A673 (cell line): ENCODE data around the gene DENND1A. TPM values are rescaled to one million over a fixed set of nuclear protein-coding genes. Genes with fewer than 3 reads are reported as not detected.

Experiments
- BruUV-seq: library from RNA; stranded (reverse); fragments of 400-500 nt; replicated peaks from 2 replicates; lab custom pipeline; 2021; lab: Mats Ljungman, UMichigan
- CTCF ChIA-PET: fragments of 300-600 bp; sonication (Branson Sonifier 250); formaldehyde crosslinking; loops from one replicate; lab custom pipeline; 2022; ENCODE audit warnings: antibody characterized with exemption; lab: Charles Lee
- POLR2A ChIA-PET: fragments of 300-600 bp; sonication (Branson Sonifier 250); formaldehyde crosslinking; loops from one replicate; lab custom pipeline; 2022; ENCODE audit warnings: antibody characterized with exemption; ENCODE audit not compliant: low non-redundant PET; lab: Charles Lee
- DNase-seq: peaks from one replicate; pipeline ENCODE4 v3.0.0-alpha.2; 2015; ENCODE audit warnings: low spot score
- H3K27ac ChIP-seq: fragments of 200-600 bp; sonication (generic); 2 replicates; pipeline ENCODE4 v1.5.1; 2016; ENCODE audit warnings: mixed run types, low read depth, mild to moderate bottlenecking, mixed read lengths, antibody characterized with exemption, low read length; ENCODE audit not compliant: poor library complexity, severe bottlenecking
- H3K27me3 ChIP-seq: fragments of 200-600 bp; sonication (generic); replicated peaks from 2 replicates; pipeline ENCODE4 v1.6.1; 2017; ENCODE audit warnings: mixed run types, low read depth, mild to moderate bottlenecking, mixed read lengths, antibody characterized with exemption, low read length; ENCODE audit not compliant: insufficient read depth, poor library complexity
- H3K36me3 ChIP-seq: fragments of 200-600 bp; sonication (generic); 2 replicates; pipeline ENCODE4 v1.6.1; 2016; ENCODE audit warnings: mixed run types, mild to moderate bottlenecking, mixed read lengths, antibody characterized with exemption, low read length; ENCODE audit not compliant: insufficient read depth, poor library complexity, severe bottlenecking
- H3K4me1 ChIP-seq: fragments of 200-600 bp; sonication (generic); 2 replicates; pipeline ENCODE4 v1.6.1; 2017; ENCODE audit warnings: mixed run types, mild to moderate bottlenecking, mixed read lengths, antibody characterized with exemption, low read length; ENCODE audit not compliant: insufficient read depth, poor library complexity, severe bottlenecking
- H3K4me3 ChIP-seq: fragments of 200-600 bp; sonication (generic); 2 replicates; pipeline ENCODE4 v1.5.1; 2016; ENCODE audit warnings: low read depth, mixed run types, mild to moderate bottlenecking, mixed read lengths, low read length; ENCODE audit not compliant: poor library complexity, severe bottlenecking
- H3K9me3 ChIP-seq: fragments of 200-600 bp; sonication (generic); 2 replicates; pipeline ENCODE4 v1.6.1; 2016; ENCODE audit warnings: mixed run types, low read depth, mild to moderate bottlenecking, mixed read lengths, antibody characterized with exemption, low read length; ENCODE audit not compliant: poor library complexity, severe bottlenecking
- EZH2 ChIP-seq: fragments of 200-600 bp; sonication (generic); IDR thresholded peaks from 2 replicates; pipeline ENCODE4 v1.6.1; 2017; ENCODE audit warnings: borderline replicate concordance, low read depth, mild to moderate bottlenecking, mixed read lengths, antibody characterized with exemption, low read length; ENCODE audit not compliant: poor library complexity, severe bottlenecking
- intact Hi-C: fragments of 100-400 bp; cut with micrococcal nuclease; formaldehyde crosslinking; loops from one replicate; pipeline ENCODE4 v1.10.0; 2022; ENCODE audit not compliant: unreplicated experiment
- total RNA-seq: library from RNA; stranded (reverse); gene quantifications from 2 replicates; pipeline ENCODE4 v1.2.3, GENCODE V29; 2021
- TF ChIP-seq, protein P1 (sequence below): fragments of 300-800, 200-600 bp; sonication (generic); conservative IDR thresholded peaks from 2 replicates; pipeline ENCODE4 v1.5.1; 2017; ENCODE audit warnings: low read depth, mild to moderate bottlenecking, antibody characterized with exemption, low read length, moderate library complexity, mixed read lengths

The DENND1A gene
- total RNA-seq, 1 experiment from 2014 or later, result 12.0 TPM

DNA sequence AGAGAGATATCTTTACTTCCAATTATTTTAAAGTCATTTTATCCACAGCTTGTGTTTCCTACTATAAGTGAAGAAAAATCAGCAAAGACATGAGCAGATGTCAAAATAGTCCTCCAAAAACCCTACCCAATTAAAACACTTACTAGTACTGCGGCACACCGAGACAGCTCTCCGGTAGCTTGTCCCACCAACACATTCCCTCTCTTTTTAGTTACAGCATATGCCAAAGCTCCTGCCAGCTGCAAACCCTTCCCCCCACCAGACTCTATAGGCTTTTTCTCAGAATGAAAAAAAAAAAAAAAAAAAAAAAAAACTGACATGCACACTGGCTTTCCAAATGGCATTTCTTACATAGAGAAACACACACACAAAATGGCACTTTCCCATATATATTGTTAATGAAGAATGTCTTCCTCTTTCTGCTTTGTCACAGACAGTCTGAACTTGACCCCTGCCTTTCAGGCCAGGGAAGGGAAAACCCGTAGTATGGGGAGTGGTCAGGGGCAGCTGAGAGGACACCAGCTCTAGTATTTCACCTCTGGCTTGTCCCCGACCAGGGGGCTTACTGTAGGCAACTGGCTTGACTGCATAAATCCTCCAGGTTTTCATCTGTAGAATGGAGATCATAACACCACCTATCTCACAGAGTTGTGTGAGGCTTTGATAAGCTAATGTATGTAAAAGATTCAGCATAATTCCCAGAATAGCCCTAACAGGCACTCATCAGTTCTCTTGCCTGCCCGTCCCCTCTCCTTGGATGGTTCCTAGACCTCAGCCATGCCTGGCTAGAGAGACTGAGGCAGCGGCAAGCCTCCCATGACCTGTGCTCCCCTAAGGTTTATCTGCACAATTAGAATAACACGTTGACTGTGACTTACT is 340.3 kb downstream of the DENND1A start:
- H3K4me3 ChIP-seq, result no peak overlapping the region
- intact Hi-C loops, result no loop called here
- no peak overlapping the region for H3K27ac ChIP-seq
- CTCF ChIA-PET, result no interaction called here
- H3K27me3 ChIP-seq, result no peaks in the 10 kb centered on the region
- H3K4me1 ChIP-seq, result no peaks in the 10 kb centered on the region
- no TSS peak for BruUV-seq
- TF ChIP-seq EZH2, result no peak
- TF ChIP-seq, protein P1, sequence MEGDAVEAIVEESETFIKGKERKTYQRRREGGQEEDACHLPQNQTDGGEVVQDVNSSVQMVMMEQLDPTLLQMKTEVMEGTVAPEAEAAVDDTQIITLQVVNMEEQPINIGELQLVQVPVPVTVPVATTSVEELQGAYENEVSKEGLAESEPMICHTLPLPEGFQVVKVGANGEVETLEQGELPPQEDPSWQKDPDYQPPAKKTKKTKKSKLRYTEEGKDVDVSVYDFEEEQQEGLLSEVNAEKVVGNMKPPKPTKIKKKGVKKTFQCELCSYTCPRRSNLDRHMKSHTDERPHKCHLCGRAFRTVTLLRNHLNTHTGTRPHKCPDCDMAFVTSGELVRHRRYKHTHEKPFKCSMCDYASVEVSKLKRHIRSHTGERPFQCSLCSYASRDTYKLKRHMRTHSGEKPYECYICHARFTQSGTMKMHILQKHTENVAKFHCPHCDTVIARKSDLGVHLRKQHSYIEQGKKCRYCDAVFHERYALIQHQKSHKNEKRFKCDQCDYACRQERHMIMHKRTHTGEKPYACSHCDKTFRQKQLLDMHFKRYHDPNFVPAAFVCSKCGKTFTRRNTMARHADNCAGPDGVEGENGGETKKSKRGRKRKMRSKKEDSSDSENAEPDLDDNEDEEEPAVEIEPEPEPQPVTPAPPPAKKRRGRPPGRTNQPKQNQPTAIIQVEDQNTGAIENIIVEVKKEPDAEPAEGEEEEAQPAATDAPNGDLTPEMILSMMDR, result no peak
- POLR2A ChIA-PET, result interaction anchor here (0.6 kb wide), 1 partner anchor 213 kb away, joined by 7 read pairs; no protein-coding TSS in a partner anchor
- no peaks in the 10 kb centered on the region for H3K36me3 ChIP-seq
- no peaks in the 10 kb centered on the region for H3K9me3 ChIP-seq
- DNase-seq, result no peak

DNA sequence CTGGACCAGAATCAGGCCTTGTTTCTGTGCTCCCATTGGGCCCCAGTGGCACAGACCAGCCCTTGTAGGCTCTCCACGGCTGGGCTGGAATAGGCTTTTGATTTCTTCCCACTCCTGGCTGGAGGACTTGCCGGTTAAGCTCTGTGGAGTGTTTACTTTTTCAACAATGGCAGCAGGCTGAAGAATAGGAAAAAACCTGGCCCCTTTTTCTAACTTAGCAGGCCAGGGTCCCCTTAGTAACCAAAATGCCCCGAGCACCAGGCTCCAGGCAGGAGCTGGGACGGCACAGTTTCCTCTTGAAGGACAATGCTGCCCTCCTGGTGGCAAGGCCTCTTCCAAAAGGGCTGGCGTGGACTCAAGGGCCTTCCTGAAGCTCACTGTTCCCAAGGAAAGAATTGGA is 343.7 kb downstream of the DENND1A start:
- Histone ChIP-seq H3K4me3 (no peak overlapping the region), H3K27me3 (no peaks in the 10 kb centered on the region), H3K27ac (no peak overlapping the region), H3K4me1 (no peaks in the 10 kb centered on the region), H3K36me3 (no peaks in the 10 kb centered on the region), H3K9me3 (no peaks in the 10 kb centered on the region)
- BruUV-seq, result no TSS peak
- intact Hi-C loops, result no loop called here
- DNase-seq, result no peak
- no peak for TF ChIP-seq EZH2
- TF ChIP-seq, protein P1, result no peak
- POLR2A ChIA-PET, result no interaction called here
- CTCF ChIA-PET, result no interaction called here

DNA sequence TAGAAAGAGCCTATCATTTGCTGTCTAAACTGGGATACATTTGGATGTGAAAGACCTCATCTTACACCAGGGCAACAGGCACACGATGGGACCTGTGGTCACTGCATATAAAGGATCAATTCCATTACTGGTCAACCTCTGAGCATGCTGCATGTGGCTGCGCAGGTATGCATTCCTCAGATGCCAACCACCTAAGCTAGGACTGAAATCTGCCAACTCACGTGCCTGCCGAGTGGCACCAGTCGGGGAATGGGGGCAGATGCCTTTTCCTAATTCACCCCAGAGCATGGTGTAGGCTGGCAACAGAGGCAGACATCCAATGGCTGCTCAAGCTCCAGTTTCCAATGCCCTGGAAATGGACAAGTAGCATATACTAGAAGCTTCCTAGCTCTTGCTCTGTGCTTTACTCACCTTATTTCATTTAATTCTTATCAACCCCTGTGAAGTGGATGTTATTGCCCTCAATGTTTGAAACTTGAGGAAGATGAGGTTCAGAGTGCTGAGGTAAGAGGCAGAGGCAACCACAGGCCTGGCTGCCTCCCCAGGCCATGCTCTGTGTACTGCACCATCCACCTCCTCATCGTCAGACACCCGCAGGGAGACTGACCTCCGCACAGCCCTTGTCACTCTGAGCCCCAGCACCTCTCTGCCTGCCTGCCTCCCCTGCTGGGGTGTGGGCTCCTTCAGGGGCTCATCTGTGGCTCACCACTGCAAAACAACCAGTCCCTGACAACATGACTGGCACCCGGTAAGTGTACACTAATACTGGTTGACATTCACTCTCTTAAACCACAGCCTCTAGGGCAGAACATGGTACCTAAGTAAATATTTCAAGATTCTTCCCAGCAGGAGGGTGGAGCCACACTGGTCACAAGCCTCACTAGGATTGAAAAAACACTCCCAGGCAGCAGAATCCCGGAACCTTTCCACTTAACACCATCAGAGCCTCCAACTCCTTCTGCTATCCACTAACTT is 345.4 kb downstream of the DENND1A start:
- POLR2A ChIA-PET, result no interaction called here
- Histone ChIP-seq H3K9me3 (no peaks in the 10 kb centered on the region), H3K4me3 (no peak overlapping the region), H3K36me3 (no peaks in the 10 kb centered on the region), H3K27me3 (no peaks in the 10 kb centered on the region), H3K4me1 (no peaks in the 10 kb centered on the region), H3K27ac (no peak overlapping the region)
- intact Hi-C loops, result no loop called here
- BruUV-seq, result no TSS peak
- DNase-seq, result no peak
- CTCF ChIA-PET, result no interaction called here
- TF ChIP-seq, protein P1, result no peak
